AG04450 (cell line): ENCODE results near the gene OSBPL10. TPM values are rescaled to one million over a fixed set of nuclear protein-coding genes. Genes with fewer than 3 reads are reported as not detected.

Experiments
- CTCF ChIA-PET: fragments of 300-600, 350-600 bp; formaldehyde crosslinking; extraction: SDS; loops from one replicate; lab custom pipeline; 2022; ENCODE audit warnings: antibody characterized with exemption, inconsistent platforms; lab: Charles Lee
- POLR2A ChIA-PET: fragments of 350-600 bp; formaldehyde crosslinking; extraction: SDS; loops from one replicate; lab custom pipeline; 2021; ENCODE audit warnings: antibody characterized with exemption, inconsistent platforms; lab: Yijun Ruan, JAX
- DNase-seq: peaks from one replicate; pipeline ENCODE4 v3.0.0-alpha.2; 2011; ENCODE audit warnings: low read depth, low spot score
- H3K27ac ChIP-seq: one replicate; pipeline ENCODE4 v1.5.1; 2012; ENCODE audit warnings: low read depth, low read length, control low read depth
- H3K27me3 ChIP-seq: one replicate; pipeline ENCODE4 v1.6.0; 2012; ENCODE audit warnings: low read length; ENCODE audit not compliant: control insufficient read depth, insufficient read depth
- H3K4me3 ChIP-seq: 2 replicates; pipeline ENCODE4 v1.5.1; 2011; ENCODE audit warnings: mild to moderate bottlenecking, low read depth, low read length, control low read depth
- H3K9me3 ChIP-seq: 2 replicates; pipeline ENCODE4 v1.5.1; 2012; ENCODE audit warnings: low read length; ENCODE audit not compliant: control insufficient read depth, insufficient read depth
- CTCF ChIP-seq: IDR thresholded peaks from 2 replicates; pipeline ENCODE4 v1.5.1; 2011; ENCODE audit warnings: low read depth, low read length, control low read depth, inconsistent platforms
- polyA plus RNA-seq: library from polyadenylated mRNA; depleted of rRNA; stranded (reverse); fragments of >200 nt; gene quantifications from 2 replicates; pipeline ENCODE4 v1.2.3, GENCODE V29; 2011

Gene OSBPL10
- polyA plus RNA-seq, 1 experiment = 13.2 TPM

- Histone ChIP-seq H3K27me3 (no peaks in the 10 kb centered on the region), H3K4me3 (no peak overlapping the region), H3K27ac (no peak overlapping the region), H3K9me3 (no peaks in the 10 kb centered on the region)
- ChIA-PET CTCF (no interaction called here), POLR2A (no interaction called here)
- no peak for DNase-seq
- TF ChIP-seq CTCF = no peak
Measured at GRCh38 chr3:31687020-31687802, 293.9 kb downstream of the OSBPL10 start.

- Histone ChIP-seq H3K4me3 (no peak overlapping the region), H3K9me3 (no peaks in the 10 kb centered on the region), H3K27me3 (no peaks in the 10 kb centered on the region), H3K27ac (no peak overlapping the region)
- ChIA-PET CTCF (no interaction called here), POLR2A (no interaction called here)
- no peak for DNase-seq
- TF ChIP-seq CTCF = no peak
Measured at GRCh38 chr3:31680072-31680870, 300.8 kb downstream of the OSBPL10 start.

- DNase-seq = no peak
- no peak for TF ChIP-seq CTCF
- H3K27me3 ChIP-seq = no peaks in the 10 kb centered on the region
- H3K4me3 ChIP-seq = no peak overlapping the region
- H3K27ac ChIP-seq = no peak overlapping the region
- ChIA-PET POLR2A (no interaction called here), CTCF (no interaction called here)
- H3K9me3 ChIP-seq = no peaks in the 10 kb centered on the region
Measured at GRCh38 chr3:31676556-31676955, 304.5 kb downstream of the OSBPL10 start.

- Histone ChIP-seq H3K9me3 (no peaks in the 10 kb centered on the region), H3K27me3 (no peaks in the 10 kb centered on the region), H3K27ac (no peak overlapping the region), H3K4me3 (no peak overlapping the region)
- ChIA-PET CTCF (no interaction called here), POLR2A (interaction anchor here (0.5 kb wide), 1 partner anchor 69 kb away, joined by 4 read pairs; no protein-coding TSS in a partner anchor)
- DNase-seq = no peak
- TF ChIP-seq CTCF = no peak
Measured at GRCh38 chr3:31673950-31674349, 307.1 kb downstream of the OSBPL10 start.

GRCh38 chr3:31671976-31672375, 309.1 kb downstream of the OSBPL10 start:
- Histone ChIP-seq H3K9me3 (no peaks in the 10 kb centered on the region), H3K27me3 (no peaks in the 10 kb centered on the region), H3K27ac (peak overlapping the region; percentile 24), H3K4me3 (no peak overlapping the region)
- TF ChIP-seq CTCF = no peak
- ChIA-PET CTCF (interaction anchor here (0.5 to 1.5 kb wide), 2 partner anchors 224 to 472 kb away, joined by 3 read pairs; no protein-coding TSS in a partner anchor), POLR2A (interaction anchor here (1.3 kb wide), 1 partner anchor 32 kb away, joined by 3 read pairs; no protein-coding TSS in a partner anchor)
- DNase-seq = peak; percentile 34
